GM23338 (cell line): Measurements from ENCODE around the gene RFK. TPM values are rescaled to one million over a fixed set of nuclear protein-coding genes. Genes with fewer than 3 reads are reported as not detected.

Source experiments
- ATAC-seq: fragments of 200-7000 bp; cut with Tn5 transposase; 3 replicates; pipeline ENCODE4 v1.9.1; 2020
- DNase-seq: peaks from one replicate; pipeline ENCODE4 v3.0.0-alpha.2; 2015; ENCODE audit warnings: low spot score
- H2AFZ ChIP-seq: fragments of 200-600 bp; sonication (generic); 2 replicates; pipeline ENCODE4 v1.8.0; 2016; ENCODE audit warnings: antibody characterized with exemption, mild to moderate bottlenecking, moderate library complexity
- H3F3A ChIP-seq: fragments of 200-600 bp; sonication (generic); replicated peaks from 2 replicates; pipeline ENCODE4 v1.8.0; 2017; ENCODE audit warnings: antibody characterized with exemption, mixed run types, low read depth
- H3K27ac ChIP-seq: fragments of 200-600 bp; sonication (generic); 2 replicates; pipeline ENCODE4 v1.6.1; 2016; ENCODE audit warnings: low read depth
- H3K27me3 ChIP-seq: fragments of 200-600 bp; sonication (generic); 2 replicates; pipeline ENCODE4 v1.8.0; 2016; ENCODE audit warnings: mild to moderate bottlenecking, mixed run types, moderate library complexity; ENCODE audit not compliant: insufficient read depth
- H3K36me3 ChIP-seq: fragments of 200-600 bp; sonication (generic); 2 replicates; pipeline ENCODE4 v1.8.0; 2016; ENCODE audit warnings: mild to moderate bottlenecking; ENCODE audit not compliant: insufficient read depth
- H3K4me1 ChIP-seq: fragments of 200-600 bp; sonication (generic); 2 replicates; pipeline ENCODE4 v1.8.0; 2016; ENCODE audit warnings: mild to moderate bottlenecking, moderate library complexity; ENCODE audit not compliant: insufficient read depth
- H3K4me2 ChIP-seq: fragments of 200-600 bp; sonication (generic); 2 replicates; pipeline ENCODE4 v1.7.1; 2017; ENCODE audit warnings: mixed run types
- H3K4me3 ChIP-seq: fragments of 200-600 bp; sonication (generic); 2 replicates; pipeline ENCODE4 v1.6.1; 2016; ENCODE audit warnings: mixed run types
- H3K79me2 ChIP-seq: fragments of 200-600 bp; sonication (generic); replicated peaks from 2 replicates; pipeline ENCODE4 v1.8.0; 2017; ENCODE audit warnings: mild to moderate bottlenecking; ENCODE audit not compliant: insufficient read depth
- H3K9me2 ChIP-seq: fragments of 200-600 bp; sonication (generic); 2 replicates; pipeline ENCODE4 v1.8.0; 2017; ENCODE audit not compliant: insufficient read depth
- H4K20me1 ChIP-seq: fragments of 200-600 bp; sonication (generic); replicated peaks from 2 replicates; pipeline ENCODE4 v1.8.0; 2017; ENCODE audit warnings: mild to moderate bottlenecking; ENCODE audit not compliant: insufficient read depth
- H3K27ac Mint-ChIP-seq: 2 replicates; pipeline ENCODE4 v1.8.0; 2020; ENCODE audit warnings: inconsistent platforms, mild to moderate bottlenecking, moderate library complexity, mixed read lengths
- H3K27me3 Mint-ChIP-seq: 3 replicates; pipeline ENCODE4 v1.8.0; 2022; ENCODE audit warnings: low read depth, mild to moderate bottlenecking, moderate library complexity, mixed read lengths, inconsistent platforms; ENCODE audit not compliant: insufficient read depth, poor library complexity
- H3K36me3 Mint-ChIP-seq: 3 replicates; pipeline ENCODE4 v1.8.0; 2021; ENCODE audit warnings: low read depth, mild to moderate bottlenecking, inconsistent platforms, moderate library complexity, mixed read lengths
- H3K4me1 Mint-ChIP-seq: 3 replicates; pipeline ENCODE4 v1.8.0; 2020; ENCODE audit warnings: mild to moderate bottlenecking, inconsistent platforms, mixed read lengths
- H3K4me3 Mint-ChIP-seq: 3 replicates; pipeline ENCODE4 v1.8.0; 2021; ENCODE audit warnings: moderate library complexity, mild to moderate bottlenecking, inconsistent platforms, mixed read lengths
- H3K9me3 Mint-ChIP-seq: 3 replicates; pipeline ENCODE4 v1.8.0; 2020; ENCODE audit warnings: moderate library complexity, mild to moderate bottlenecking, inconsistent platforms, mixed read lengths
- CREB1 ChIP-seq: fragments of 250-450 bp; sonication (Bioruptor Pico); IDR thresholded peaks from 2 replicates; pipeline ENCODE4 v1.5.0; 2020; ENCODE audit warnings: low read depth, mild to moderate bottlenecking, moderate library complexity
- CTCF ChIP-seq, 2 experiments: fragments of 200-600 bp in 1 of 2; sonication (generic) in 1 of 2; conservative IDR thresholded peaks; 2 replicates each; pipeline versions ENCODE4 v1.5.1 to v1.6.1; 2016 to 2017; ENCODE audit warnings: antibody characterized with exemption in 2 of 2, low read depth in 2 of 2, mild to moderate bottlenecking in 2 of 2, moderate library complexity in 1 of 2
- ETS1 ChIP-seq: IDR thresholded peaks from 2 replicates; pipeline ENCODE4 v1.6.1; 2016; ENCODE audit warnings: antibody characterized with exemption
- EZH2 ChIP-seq: fragments of 200-600 bp; sonication (generic); IDR thresholded peaks from one replicate; pipeline ENCODE4 v1.8.0; 2017; ENCODE audit warnings: antibody characterized with exemption, mild to moderate bottlenecking, low read depth; ENCODE audit not compliant: unreplicated experiment
- EZH2phosphoT487 ChIP-seq: fragments of 200-600 bp; sonication (generic); IDR thresholded peaks from one replicate; pipeline ENCODE4 v1.8.1; 2018; ENCODE audit warnings: antibody characterized with exemption; ENCODE audit not compliant: unreplicated experiment
- JUNB ChIP-seq: IDR thresholded peaks from one replicate; pipeline ENCODE4 v1.6.1; 2016; ENCODE audit warnings: antibody characterized with exemption; ENCODE audit not compliant: unreplicated experiment
- NANOG ChIP-seq: IDR thresholded peaks from 2 replicates; pipeline ENCODE4 v1.6.1; 2016; ENCODE audit warnings: antibody characterized with exemption, borderline replicate concordance
- POLR2AphosphoS5 ChIP-seq: IDR thresholded peaks from 2 replicates; pipeline ENCODE4 v1.6.1; 2016; ENCODE audit warnings: antibody characterized with exemption, low read depth
- REST ChIP-seq: IDR thresholded peaks from one replicate; pipeline ENCODE4 v1.6.1; 2018; ENCODE audit warnings: antibody characterized with exemption; ENCODE audit not compliant: unreplicated experiment
- STAT1 ChIP-seq: IDR thresholded peaks from one replicate; pipeline ENCODE4 v1.6.1; 2016; ENCODE audit warnings: antibody characterized with exemption; ENCODE audit not compliant: unreplicated experiment
- ZNF114 ChIP-seq: fragments of 250-450 bp; sonication (Bioruptor Pico); IDR thresholded peaks from 2 replicates; pipeline ENCODE4 v1.5.0; 2020; ENCODE audit warnings: mild to moderate bottlenecking, moderate library complexity
- ZNF331 ChIP-seq: fragments of 250-450 bp; sonication (Bioruptor Pico); IDR thresholded peaks from 2 replicates; pipeline ENCODE4 v1.5.0; 2020; ENCODE audit warnings: low read depth, mild to moderate bottlenecking, moderate library complexity
- ZNF462 ChIP-seq: fragments of 250-450 bp; sonication (Bioruptor Pico); IDR thresholded peaks from 2 replicates; pipeline ENCODE4 v1.5.0; 2020; ENCODE audit warnings: mild to moderate bottlenecking, moderate library complexity
- polyA plus RNA-seq: library from polyadenylated mRNA; unstranded; fragments of >200 nt; fragmentation: Nextera tagmentation; extraction: Ambion mirVana; gene quantifications from 2 replicates; pipeline ENCODE4 v1.2.1, GENCODE V29; 2016
- total RNA-seq: library from RNA; depleted of rRNA; stranded (reverse); fragments of >200 nt; shearing (Covaris generic); gene quantifications from 2 replicates; pipeline ENCODE4 v1.2.3, GENCODE V29; 2014

Gene RFK
- total and polyA plus RNA-seq, 2 experiments from 2014 or later, result 15.2 to 15.4 TPM

GRCh38 chr9:76396597-76396996 is 2.4 kb upstream of the RFK start:
- peaks cover 3% of the 10 kb centered on the region for H3K27me3 Mint-ChIP-seq
- H3K27ac Mint-ChIP-seq, result no peak overlapping the region
- Histone ChIP-seq H3F3A (peaks cover 10% of the 10 kb centered on the region), H3K9me2 (no peaks in the 10 kb centered on the region), H3K4me3 (no peak overlapping the region), H2AFZ (no peak overlapping the region), H3K27me3 (no peaks in the 10 kb centered on the region), H3K4me2 (no peak overlapping the region), H4K20me1 (no peaks in the 10 kb centered on the region), H3K79me2 (peaks cover 16% of the 10 kb centered on the region), H3K4me1 (no peaks in the 10 kb centered on the region; the same call in 1 of the 2 replicates), H3K27ac (no peak overlapping the region), H3K36me3 (no peaks in the 10 kb centered on the region)
- ATAC-seq, result no peak
- TF ChIP-seq EZH2phosphoT487 (no peak), JUNB (no peak), STAT1 (no peak), CTCF (conservative IDR thresholded peaks at IDR 0.05; ENCODE audit: low read depth in 2 of 2) (no peak), NANOG (no peak), ZNF114 (CRISPR knock-in tag) (no peak), CREB1 (CRISPR knock-in tag) (no peak), POLR2AphosphoS5 (no peak), ZNF331 (CRISPR knock-in tag) (no peak), REST (no peak), EZH2 (no peak), ZNF462 (no peak), ETS1 (no peak)
- H3K9me3 Mint-ChIP-seq, result peaks cover 2% of the 10 kb centered on the region; the same call in 1 of the 3 replicates
- H3K4me3 Mint-ChIP-seq, result no peak overlapping the region
- H3K4me1 Mint-ChIP-seq, result peaks cover 2% of the 10 kb centered on the region; the same call in 1 of the 3 replicates
- no peak for DNase-seq
- H3K36me3 Mint-ChIP-seq, result peaks cover 12% of the 10 kb centered on the region; the same call in 2 of the 3 replicates
